GM23338 (cell line): ENCODE results near the gene PARD3. TPM values are rescaled to one million over a fixed set of nuclear protein-coding genes. Genes with fewer than 3 reads are reported as not detected.

Experiments
- ATAC-seq: fragments of 200-7000 bp; cut with Tn5 transposase; 3 replicates; pipeline ENCODE4 v1.9.1; 2020
- DNase-seq: peaks from one replicate; pipeline ENCODE4 v3.0.0-alpha.2; 2015; ENCODE audit warnings: low spot score
- H2AFZ ChIP-seq: fragments of 200-600 bp; sonication (generic); 2 replicates; pipeline ENCODE4 v1.8.0; 2016; ENCODE audit warnings: antibody characterized with exemption, mild to moderate bottlenecking, moderate library complexity
- H3F3A ChIP-seq: fragments of 200-600 bp; sonication (generic); replicated peaks from 2 replicates; pipeline ENCODE4 v1.8.0; 2017; ENCODE audit warnings: antibody characterized with exemption, mixed run types, low read depth
- H3K27ac ChIP-seq: fragments of 200-600 bp; sonication (generic); 2 replicates; pipeline ENCODE4 v1.6.1; 2016; ENCODE audit warnings: low read depth
- H3K27me3 ChIP-seq: fragments of 200-600 bp; sonication (generic); 2 replicates; pipeline ENCODE4 v1.8.0; 2016; ENCODE audit warnings: mild to moderate bottlenecking, mixed run types, moderate library complexity; ENCODE audit not compliant: insufficient read depth
- H3K36me3 ChIP-seq: fragments of 200-600 bp; sonication (generic); 2 replicates; pipeline ENCODE4 v1.8.0; 2016; ENCODE audit warnings: mild to moderate bottlenecking; ENCODE audit not compliant: insufficient read depth
- H3K4me1 ChIP-seq: fragments of 200-600 bp; sonication (generic); 2 replicates; pipeline ENCODE4 v1.8.0; 2016; ENCODE audit warnings: mild to moderate bottlenecking, moderate library complexity; ENCODE audit not compliant: insufficient read depth
- H3K4me2 ChIP-seq: fragments of 200-600 bp; sonication (generic); 2 replicates; pipeline ENCODE4 v1.7.1; 2017; ENCODE audit warnings: mixed run types
- H3K4me3 ChIP-seq: fragments of 200-600 bp; sonication (generic); 2 replicates; pipeline ENCODE4 v1.6.1; 2016; ENCODE audit warnings: mixed run types
- H3K79me2 ChIP-seq: fragments of 200-600 bp; sonication (generic); replicated peaks from 2 replicates; pipeline ENCODE4 v1.8.0; 2017; ENCODE audit warnings: mild to moderate bottlenecking; ENCODE audit not compliant: insufficient read depth
- H3K9me2 ChIP-seq: fragments of 200-600 bp; sonication (generic); 2 replicates; pipeline ENCODE4 v1.8.0; 2017; ENCODE audit not compliant: insufficient read depth
- H4K20me1 ChIP-seq: fragments of 200-600 bp; sonication (generic); replicated peaks from 2 replicates; pipeline ENCODE4 v1.8.0; 2017; ENCODE audit warnings: mild to moderate bottlenecking; ENCODE audit not compliant: insufficient read depth
- H3K27ac Mint-ChIP-seq: 2 replicates; pipeline ENCODE4 v1.8.0; 2020; ENCODE audit warnings: inconsistent platforms, mild to moderate bottlenecking, moderate library complexity, mixed read lengths
- H3K27me3 Mint-ChIP-seq: 3 replicates; pipeline ENCODE4 v1.8.0; 2022; ENCODE audit warnings: low read depth, mild to moderate bottlenecking, moderate library complexity, mixed read lengths, inconsistent platforms; ENCODE audit not compliant: insufficient read depth, poor library complexity
- H3K36me3 Mint-ChIP-seq: 3 replicates; pipeline ENCODE4 v1.8.0; 2021; ENCODE audit warnings: low read depth, mild to moderate bottlenecking, inconsistent platforms, moderate library complexity, mixed read lengths
- H3K4me1 Mint-ChIP-seq: 3 replicates; pipeline ENCODE4 v1.8.0; 2020; ENCODE audit warnings: mild to moderate bottlenecking, inconsistent platforms, mixed read lengths
- H3K4me3 Mint-ChIP-seq: 3 replicates; pipeline ENCODE4 v1.8.0; 2021; ENCODE audit warnings: moderate library complexity, mild to moderate bottlenecking, inconsistent platforms, mixed read lengths
- H3K9me3 Mint-ChIP-seq: 3 replicates; pipeline ENCODE4 v1.8.0; 2020; ENCODE audit warnings: moderate library complexity, mild to moderate bottlenecking, inconsistent platforms, mixed read lengths
- EZH2 ChIP-seq: fragments of 200-600 bp; sonication (generic); IDR thresholded peaks from one replicate; pipeline ENCODE4 v1.8.0; 2017; ENCODE audit warnings: antibody characterized with exemption, mild to moderate bottlenecking, low read depth; ENCODE audit not compliant: unreplicated experiment
- EZH2phosphoT487 ChIP-seq: fragments of 200-600 bp; sonication (generic); IDR thresholded peaks from one replicate; pipeline ENCODE4 v1.8.1; 2018; ENCODE audit warnings: antibody characterized with exemption; ENCODE audit not compliant: unreplicated experiment
- JUNB ChIP-seq: IDR thresholded peaks from one replicate; pipeline ENCODE4 v1.6.1; 2016; ENCODE audit warnings: antibody characterized with exemption; ENCODE audit not compliant: unreplicated experiment
- ZNF114 ChIP-seq: fragments of 250-450 bp; sonication (Bioruptor Pico); IDR thresholded peaks from 2 replicates; pipeline ENCODE4 v1.5.0; 2020; ENCODE audit warnings: mild to moderate bottlenecking, moderate library complexity
- ZNF331 ChIP-seq: fragments of 250-450 bp; sonication (Bioruptor Pico); IDR thresholded peaks from 2 replicates; pipeline ENCODE4 v1.5.0; 2020; ENCODE audit warnings: low read depth, mild to moderate bottlenecking, moderate library complexity
- polyA plus RNA-seq: library from polyadenylated mRNA; unstranded; fragments of >200 nt; fragmentation: Nextera tagmentation; extraction: Ambion mirVana; gene quantifications from 2 replicates; pipeline ENCODE4 v1.2.1, GENCODE V29; 2016
- total RNA-seq: library from RNA; depleted of rRNA; stranded (reverse); fragments of >200 nt; shearing (Covaris generic); gene quantifications from 2 replicates; pipeline ENCODE4 v1.2.3, GENCODE V29; 2014
- TF ChIP-seq, protein P1 (sequence below): IDR thresholded peaks from one replicate; pipeline ENCODE4 v1.6.1; 2018; ENCODE audit warnings: antibody characterized with exemption; ENCODE audit not compliant: unreplicated experiment
- TF ChIP-seq, protein P2 (sequence below): fragments of 250-450 bp; sonication (Bioruptor Pico); IDR thresholded peaks from 2 replicates; pipeline ENCODE4 v1.5.0; 2020; ENCODE audit warnings: mild to moderate bottlenecking, moderate library complexity
- TF ChIP-seq, protein P3 (sequence below), 2 experiments: fragments of 200-600 bp in 1 of 2; sonication (generic) in 1 of 2; conservative IDR thresholded peaks; 2 replicates each; pipeline versions ENCODE4 v1.5.1 to v1.6.1; 2016 to 2017; ENCODE audit warnings: antibody characterized with exemption in 2 of 2, low read depth in 2 of 2, mild to moderate bottlenecking in 2 of 2, moderate library complexity in 1 of 2
- TF ChIP-seq, protein P4 (sequence below): IDR thresholded peaks from 2 replicates; pipeline ENCODE4 v1.6.1; 2016; ENCODE audit warnings: antibody characterized with exemption

The PARD3 gene
- total and polyA plus RNA-seq, 2 experiments from 2014 or later, result 30.2 to 51.4 TPM

DNA sequence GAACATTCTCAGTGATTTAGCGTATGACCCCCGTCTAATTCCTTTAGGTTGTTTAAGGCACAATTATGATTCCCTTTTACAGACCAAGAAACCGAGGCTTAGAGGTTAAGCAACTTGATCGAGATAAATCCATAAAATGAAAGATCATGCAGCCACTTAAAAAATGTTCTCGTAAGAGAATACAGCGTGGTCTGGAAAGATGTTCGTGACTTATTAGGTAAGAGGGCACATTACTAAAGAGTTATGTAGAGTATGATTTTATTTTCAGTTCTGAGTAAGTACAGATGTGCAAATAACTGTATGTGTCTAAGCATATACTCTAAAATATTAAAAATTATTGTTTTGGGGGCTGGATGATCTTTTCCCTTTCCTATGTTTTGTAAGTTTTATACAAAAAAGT, 575.1 kb downstream of the PARD3 start:
- H3K9me2 ChIP-seq, result no peaks in the 10 kb centered on the region
- H3K4me2 ChIP-seq, result no peak overlapping the region
- H3K36me3 ChIP-seq, result no peaks in the 10 kb centered on the region
- H3K27ac ChIP-seq, result no peak overlapping the region
- Mint-ChIP-seq H3K9me3 (no peaks in the 10 kb centered on the region), H3K36me3 (no peaks in the 10 kb centered on the region), H3K4me1 (peaks cover 33% of the 10 kb centered on the region), H3K4me3 (no peak overlapping the region), H3K27ac (no peak overlapping the region), H3K27me3 (no peaks in the 10 kb centered on the region)
- no peaks in the 10 kb centered on the region for H3K27me3 ChIP-seq
- no peak overlapping the region for H3K4me3 ChIP-seq
- H2AFZ ChIP-seq, result no peak overlapping the region
- no peak for ATAC-seq
- DNase-seq, result no peak
- H3F3A ChIP-seq, result no peaks in the 10 kb centered on the region
- peaks cover 20% of the 10 kb centered on the region for H3K4me1 ChIP-seq
- no peaks in the 10 kb centered on the region for H3K79me2 ChIP-seq
- TF ChIP-seq, protein P1, sequence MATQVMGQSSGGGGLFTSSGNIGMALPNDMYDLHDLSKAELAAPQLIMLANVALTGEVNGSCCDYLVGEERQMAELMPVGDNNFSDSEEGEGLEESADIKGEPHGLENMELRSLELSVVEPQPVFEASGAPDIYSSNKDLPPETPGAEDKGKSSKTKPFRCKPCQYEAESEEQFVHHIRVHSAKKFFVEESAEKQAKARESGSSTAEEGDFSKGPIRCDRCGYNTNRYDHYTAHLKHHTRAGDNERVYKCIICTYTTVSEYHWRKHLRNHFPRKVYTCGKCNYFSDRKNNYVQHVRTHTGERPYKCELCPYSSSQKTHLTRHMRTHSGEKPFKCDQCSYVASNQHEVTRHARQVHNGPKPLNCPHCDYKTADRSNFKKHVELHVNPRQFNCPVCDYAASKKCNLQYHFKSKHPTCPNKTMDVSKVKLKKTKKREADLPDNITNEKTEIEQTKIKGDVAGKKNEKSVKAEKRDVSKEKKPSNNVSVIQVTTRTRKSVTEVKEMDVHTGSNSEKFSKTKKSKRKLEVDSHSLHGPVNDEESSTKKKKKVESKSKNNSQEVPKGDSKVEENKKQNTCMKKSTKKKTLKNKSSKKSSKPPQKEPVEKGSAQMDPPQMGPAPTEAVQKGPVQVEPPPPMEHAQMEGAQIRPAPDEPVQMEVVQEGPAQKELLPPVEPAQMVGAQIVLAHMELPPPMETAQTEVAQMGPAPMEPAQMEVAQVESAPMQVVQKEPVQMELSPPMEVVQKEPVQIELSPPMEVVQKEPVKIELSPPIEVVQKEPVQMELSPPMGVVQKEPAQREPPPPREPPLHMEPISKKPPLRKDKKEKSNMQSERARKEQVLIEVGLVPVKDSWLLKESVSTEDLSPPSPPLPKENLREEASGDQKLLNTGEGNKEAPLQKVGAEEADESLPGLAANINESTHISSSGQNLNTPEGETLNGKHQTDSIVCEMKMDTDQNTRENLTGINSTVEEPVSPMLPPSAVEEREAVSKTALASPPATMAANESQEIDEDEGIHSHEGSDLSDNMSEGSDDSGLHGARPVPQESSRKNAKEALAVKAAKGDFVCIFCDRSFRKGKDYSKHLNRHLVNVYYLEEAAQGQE, result no peak
- TF ChIP-seq, protein P2, sequence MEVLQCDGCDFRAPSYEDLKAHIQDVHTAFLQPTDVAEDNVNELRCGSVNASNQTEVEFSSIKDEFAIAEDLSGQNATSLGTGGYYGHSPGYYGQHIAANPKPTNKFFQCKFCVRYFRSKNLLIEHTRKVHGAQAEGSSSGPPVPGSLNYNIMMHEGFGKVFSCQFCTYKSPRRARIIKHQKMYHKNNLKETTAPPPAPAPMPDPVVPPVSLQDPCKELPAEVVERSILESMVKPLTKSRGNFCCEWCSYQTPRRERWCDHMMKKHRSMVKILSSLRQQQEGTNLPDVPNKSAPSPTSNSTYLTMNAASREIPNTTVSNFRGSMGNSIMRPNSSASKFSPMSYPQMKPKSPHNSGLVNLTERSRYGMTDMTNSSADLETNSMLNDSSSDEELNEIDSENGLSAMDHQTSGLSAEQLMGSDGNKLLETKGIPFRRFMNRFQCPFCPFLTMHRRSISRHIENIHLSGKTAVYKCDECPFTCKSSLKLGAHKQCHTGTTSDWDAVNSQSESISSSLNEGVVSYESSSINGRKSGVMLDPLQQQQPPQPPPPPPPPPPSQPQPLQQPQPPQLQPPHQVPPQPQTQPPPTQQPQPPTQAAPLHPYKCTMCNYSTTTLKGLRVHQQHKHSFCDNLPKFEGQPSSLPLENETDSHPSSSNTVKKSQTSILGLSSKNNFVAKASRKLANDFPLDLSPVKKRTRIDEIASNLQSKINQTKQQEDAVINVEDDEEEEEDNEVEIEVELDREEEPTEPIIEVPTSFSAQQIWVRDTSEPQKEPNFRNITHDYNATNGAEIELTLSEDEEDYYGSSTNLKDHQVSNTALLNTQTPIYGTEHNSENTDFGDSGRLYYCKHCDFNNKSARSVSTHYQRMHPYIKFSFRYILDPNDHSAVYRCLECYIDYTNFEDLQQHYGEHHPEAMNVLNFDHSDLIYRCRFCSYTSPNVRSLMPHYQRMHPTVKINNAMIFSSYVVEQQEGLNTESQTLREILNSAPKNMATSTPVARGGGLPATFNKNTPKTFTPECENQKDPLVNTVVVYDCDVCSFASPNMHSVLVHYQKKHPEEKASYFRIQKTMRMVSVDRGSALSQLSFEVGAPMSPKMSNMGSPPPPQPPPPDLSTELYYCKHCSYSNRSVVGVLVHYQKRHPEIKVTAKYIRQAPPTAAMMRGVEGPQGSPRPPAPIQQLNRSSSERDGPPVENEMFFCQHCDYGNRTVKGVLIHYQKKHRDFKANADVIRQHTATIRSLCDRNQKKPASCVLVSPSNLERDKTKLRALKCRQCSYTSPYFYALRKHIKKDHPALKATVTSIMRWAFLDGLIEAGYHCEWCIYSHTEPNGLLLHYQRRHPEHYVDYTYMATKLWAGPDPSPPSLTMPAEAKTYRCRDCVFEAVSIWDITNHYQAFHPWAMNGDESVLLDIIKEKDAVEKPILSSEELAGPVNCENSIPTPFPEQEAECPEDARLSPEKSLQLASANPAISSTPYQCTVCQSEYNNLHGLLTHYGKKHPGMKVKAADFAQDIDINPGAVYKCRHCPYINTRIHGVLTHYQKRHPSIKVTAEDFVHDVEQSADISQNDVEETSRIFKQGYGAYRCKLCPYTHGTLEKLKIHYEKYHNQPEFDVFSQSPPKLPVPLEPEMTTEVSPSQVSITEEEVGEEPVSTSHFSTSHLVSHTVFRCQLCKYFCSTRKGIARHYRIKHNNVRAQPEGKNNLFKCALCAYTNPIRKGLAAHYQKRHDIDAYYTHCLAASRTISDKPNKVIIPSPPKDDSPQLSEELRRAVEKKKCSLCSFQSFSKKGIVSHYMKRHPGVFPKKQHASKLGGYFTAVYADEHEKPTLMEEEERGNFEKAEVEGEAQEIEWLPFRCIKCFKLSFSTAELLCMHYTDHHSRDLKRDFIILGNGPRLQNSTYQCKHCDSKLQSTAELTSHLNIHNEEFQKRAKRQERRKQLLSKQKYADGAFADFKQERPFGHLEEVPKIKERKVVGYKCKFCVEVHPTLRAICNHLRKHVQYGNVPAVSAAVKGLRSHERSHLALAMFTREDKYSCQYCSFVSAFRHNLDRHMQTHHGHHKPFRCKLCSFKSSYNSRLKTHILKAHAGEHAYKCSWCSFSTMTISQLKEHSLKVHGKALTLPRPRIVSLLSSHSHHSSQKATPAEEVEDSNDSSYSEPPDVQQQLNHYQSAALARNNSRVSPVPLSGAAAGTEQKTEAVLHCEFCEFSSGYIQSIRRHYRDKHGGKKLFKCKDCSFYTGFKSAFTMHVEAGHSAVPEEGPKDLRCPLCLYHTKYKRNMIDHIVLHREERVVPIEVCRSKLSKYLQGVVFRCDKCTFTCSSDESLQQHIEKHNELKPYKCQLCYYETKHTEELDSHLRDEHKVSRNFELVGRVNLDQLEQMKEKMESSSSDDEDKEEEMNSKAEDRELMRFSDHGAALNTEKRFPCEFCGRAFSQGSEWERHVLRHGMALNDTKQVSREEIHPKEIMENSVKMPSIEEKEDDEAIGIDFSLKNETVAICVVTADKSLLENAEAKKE (CRISPR knock-in tag), result no peak
- no peak for TF ChIP-seq EZH2phosphoT487
- TF ChIP-seq, protein P3, sequence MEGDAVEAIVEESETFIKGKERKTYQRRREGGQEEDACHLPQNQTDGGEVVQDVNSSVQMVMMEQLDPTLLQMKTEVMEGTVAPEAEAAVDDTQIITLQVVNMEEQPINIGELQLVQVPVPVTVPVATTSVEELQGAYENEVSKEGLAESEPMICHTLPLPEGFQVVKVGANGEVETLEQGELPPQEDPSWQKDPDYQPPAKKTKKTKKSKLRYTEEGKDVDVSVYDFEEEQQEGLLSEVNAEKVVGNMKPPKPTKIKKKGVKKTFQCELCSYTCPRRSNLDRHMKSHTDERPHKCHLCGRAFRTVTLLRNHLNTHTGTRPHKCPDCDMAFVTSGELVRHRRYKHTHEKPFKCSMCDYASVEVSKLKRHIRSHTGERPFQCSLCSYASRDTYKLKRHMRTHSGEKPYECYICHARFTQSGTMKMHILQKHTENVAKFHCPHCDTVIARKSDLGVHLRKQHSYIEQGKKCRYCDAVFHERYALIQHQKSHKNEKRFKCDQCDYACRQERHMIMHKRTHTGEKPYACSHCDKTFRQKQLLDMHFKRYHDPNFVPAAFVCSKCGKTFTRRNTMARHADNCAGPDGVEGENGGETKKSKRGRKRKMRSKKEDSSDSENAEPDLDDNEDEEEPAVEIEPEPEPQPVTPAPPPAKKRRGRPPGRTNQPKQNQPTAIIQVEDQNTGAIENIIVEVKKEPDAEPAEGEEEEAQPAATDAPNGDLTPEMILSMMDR (conservative IDR thresholded peaks at IDR 0.05; ENCODE audit: low read depth in 2 of 2), result no peak
- TF ChIP-seq, protein P4, sequence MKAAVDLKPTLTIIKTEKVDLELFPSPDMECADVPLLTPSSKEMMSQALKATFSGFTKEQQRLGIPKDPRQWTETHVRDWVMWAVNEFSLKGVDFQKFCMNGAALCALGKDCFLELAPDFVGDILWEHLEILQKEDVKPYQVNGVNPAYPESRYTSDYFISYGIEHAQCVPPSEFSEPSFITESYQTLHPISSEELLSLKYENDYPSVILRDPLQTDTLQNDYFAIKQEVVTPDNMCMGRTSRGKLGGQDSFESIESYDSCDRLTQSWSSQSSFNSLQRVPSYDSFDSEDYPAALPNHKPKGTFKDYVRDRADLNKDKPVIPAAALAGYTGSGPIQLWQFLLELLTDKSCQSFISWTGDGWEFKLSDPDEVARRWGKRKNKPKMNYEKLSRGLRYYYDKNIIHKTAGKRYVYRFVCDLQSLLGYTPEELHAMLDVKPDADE, result no peak
- no peak for TF ChIP-seq ZNF114
- no peak for TF ChIP-seq ZNF331 (CRISPR knock-in tag)
- TF ChIP-seq EZH2, result no peak
- TF ChIP-seq JUNB, result no peak
- no peaks in the 10 kb centered on the region for H4K20me1 ChIP-seq
